Neutrophil (primary cell): ENCODE measurements around the gene ATPAF2.

Experiments used
- H3K27ac ChIP-seq: fragments of 200-600 bp; sonication (generic); 2 replicates; pipeline ENCODE4 v1.5.1; 2016; ENCODE audit warnings: mild to moderate bottlenecking, moderate library complexity
- H3K27me3 ChIP-seq: fragments of 200-600 bp; sonication (generic); 2 replicates; pipeline ENCODE4 v1.6.0; 2016; ENCODE audit warnings: mild to moderate bottlenecking
- H3K36me3 ChIP-seq: fragments of 200-600 bp; sonication (generic); 2 replicates; pipeline ENCODE4 v1.5.1; 2017
- H3K4me1 ChIP-seq, 2 experiments: fragments of 200-600 bp in 1 of 2; sonication (generic) in 1 of 2; 1 replicate in 1 of 2; 2 replicates in 1 of 2; pipeline versions ENCODE4 v1.5.1 to v1.6.1; 2013 to 2016; ENCODE audit warnings: low read depth in 1 of 2, low read length in 1 of 2, mild to moderate bottlenecking in 1 of 2, moderate library complexity in 1 of 2; ENCODE audit not compliant: control insufficient read depth in 1 of 2, insufficient read depth in 1 of 2
- H3K4me3 ChIP-seq, 2 experiments: fragments of 200-600 bp in 1 of 2; sonication (generic) in 1 of 2; 1 replicate in 1 of 2; 2 replicates in 1 of 2; pipeline ENCODE4 v1.5.1; 2013 to 2016; ENCODE audit warnings: low read depth in 1 of 2, low read length in 1 of 2, mild to moderate bottlenecking in 1 of 2, moderate library complexity in 1 of 2
- H3K9me3 ChIP-seq: fragments of 200-600 bp; sonication (generic); 2 replicates; pipeline ENCODE4 v1.5.1; 2016
- TF ChIP-seq, protein P1 (sequence below): fragments of 200-600 bp; sonication (generic); IDR thresholded peaks from 2 replicates; pipeline ENCODE4 v1.5.1; 2016; ENCODE audit warnings: antibody characterized with exemption

The ATPAF2 gene

DNA sequence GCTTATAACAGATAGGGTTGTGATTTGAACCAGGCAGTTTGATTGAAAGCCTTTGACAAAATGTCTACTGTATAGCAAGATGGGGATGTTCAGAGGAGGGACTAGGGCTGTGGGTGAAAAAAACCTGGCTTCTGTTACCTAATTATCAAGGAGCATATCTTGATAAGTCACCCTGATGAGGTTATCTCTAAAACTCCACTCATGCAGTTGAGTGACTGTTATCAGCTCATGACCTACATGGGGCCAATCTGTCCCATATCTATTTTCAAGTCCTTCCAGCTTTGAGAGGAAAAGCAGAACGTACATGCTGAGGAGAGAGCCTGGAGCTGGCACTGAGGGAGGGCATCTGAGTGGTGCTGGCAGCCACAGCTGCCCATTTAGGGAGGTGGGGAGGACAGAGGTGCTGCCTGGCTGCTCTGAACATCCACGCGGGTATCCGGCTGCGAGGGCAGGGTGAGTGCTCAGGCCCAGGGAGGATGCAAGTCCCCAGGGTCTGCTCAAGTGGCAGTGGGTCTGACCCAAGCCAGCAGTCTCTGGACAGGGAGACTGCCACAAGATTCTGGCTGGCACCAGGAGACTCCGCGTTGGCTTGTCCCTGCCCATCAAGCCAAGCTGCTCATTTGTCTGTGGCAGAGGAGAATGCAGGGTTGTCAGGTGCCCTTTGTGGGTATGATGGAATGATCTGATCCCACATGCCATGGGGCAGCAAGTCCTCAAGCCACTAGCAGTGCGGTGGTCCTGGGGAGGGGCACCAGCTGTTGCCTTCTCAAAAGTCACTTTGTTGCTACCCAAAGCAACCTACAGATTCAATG lies 29.2 kb downstream of the ATPAF2 start:
- no peaks in the 10 kb centered on the region for H3K4me1 ChIP-seq
- TF ChIP-seq, protein P1, sequence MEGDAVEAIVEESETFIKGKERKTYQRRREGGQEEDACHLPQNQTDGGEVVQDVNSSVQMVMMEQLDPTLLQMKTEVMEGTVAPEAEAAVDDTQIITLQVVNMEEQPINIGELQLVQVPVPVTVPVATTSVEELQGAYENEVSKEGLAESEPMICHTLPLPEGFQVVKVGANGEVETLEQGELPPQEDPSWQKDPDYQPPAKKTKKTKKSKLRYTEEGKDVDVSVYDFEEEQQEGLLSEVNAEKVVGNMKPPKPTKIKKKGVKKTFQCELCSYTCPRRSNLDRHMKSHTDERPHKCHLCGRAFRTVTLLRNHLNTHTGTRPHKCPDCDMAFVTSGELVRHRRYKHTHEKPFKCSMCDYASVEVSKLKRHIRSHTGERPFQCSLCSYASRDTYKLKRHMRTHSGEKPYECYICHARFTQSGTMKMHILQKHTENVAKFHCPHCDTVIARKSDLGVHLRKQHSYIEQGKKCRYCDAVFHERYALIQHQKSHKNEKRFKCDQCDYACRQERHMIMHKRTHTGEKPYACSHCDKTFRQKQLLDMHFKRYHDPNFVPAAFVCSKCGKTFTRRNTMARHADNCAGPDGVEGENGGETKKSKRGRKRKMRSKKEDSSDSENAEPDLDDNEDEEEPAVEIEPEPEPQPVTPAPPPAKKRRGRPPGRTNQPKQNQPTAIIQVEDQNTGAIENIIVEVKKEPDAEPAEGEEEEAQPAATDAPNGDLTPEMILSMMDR, result no peak
- H3K27me3 ChIP-seq, result no peaks in the 10 kb centered on the region
- H3K36me3 ChIP-seq, result peaks cover 56% of the 10 kb centered on the region
- H3K9me3 ChIP-seq, result no peaks in the 10 kb centered on the region
- no peak overlapping the region for H3K4me3 ChIP-seq
- no peak overlapping the region for H3K27ac ChIP-seq

DNA sequence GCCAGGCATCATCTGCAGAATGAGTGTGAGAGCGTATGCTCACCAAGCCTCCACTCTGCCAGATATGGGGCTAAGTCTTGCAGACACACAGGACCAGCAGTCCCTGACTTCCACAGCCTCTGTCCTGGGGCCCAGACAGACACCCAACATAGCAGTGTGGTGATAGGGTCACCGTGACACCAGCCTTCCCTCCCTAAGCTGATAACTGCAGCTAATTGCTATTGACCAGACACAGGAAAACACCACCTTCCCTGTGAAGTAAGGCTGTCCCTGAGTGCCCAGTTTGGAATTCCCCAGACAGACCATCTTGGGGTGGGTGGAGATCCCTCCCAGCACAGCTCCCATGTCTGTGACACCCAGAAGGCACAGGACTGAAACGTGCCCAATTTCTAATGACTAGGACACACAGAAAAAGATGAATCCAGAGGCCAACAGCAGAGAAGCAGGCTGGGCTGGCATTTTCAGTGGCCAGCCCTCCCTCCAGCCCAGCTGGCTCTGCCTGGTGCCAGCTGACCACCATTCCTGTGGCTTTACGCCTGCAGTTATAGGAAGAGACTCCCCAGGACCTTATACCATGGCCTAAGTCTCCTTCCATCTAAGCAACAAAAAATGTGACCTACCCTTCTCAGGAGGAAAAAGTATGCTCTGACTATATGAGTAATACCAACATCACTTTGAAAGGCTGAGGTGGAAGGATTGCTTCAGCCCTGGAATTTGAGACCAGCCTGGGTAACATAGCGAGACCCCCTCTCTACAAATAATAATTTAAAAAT lies 30.3 kb downstream of the ATPAF2 start:
- Histone ChIP-seq H3K9me3 (no peaks in the 10 kb centered on the region), H3K27ac (no peak overlapping the region), H3K27me3 (no peaks in the 10 kb centered on the region), H3K4me1 (no peaks in the 10 kb centered on the region), H3K36me3 (peaks cover 47% of the 10 kb centered on the region), H3K4me3 (no peak overlapping the region)
- TF ChIP-seq, protein P1, result no peak

- Histone ChIP-seq H3K27ac (no peak overlapping the region), H3K4me1 (no peaks in the 10 kb centered on the region), H3K9me3 (no peaks in the 10 kb centered on the region), H3K36me3 (peaks cover 45% of the 10 kb centered on the region), H3K27me3 (no peaks in the 10 kb centered on the region), H3K4me3 (no peak overlapping the region)
- TF ChIP-seq, protein P1, result no peak
Measured at GRCh38 chr17:18006495-18007239, 32.3 kb downstream of the ATPAF2 start.

GRCh38 chr17:18005496-18005895 lies 33.5 kb downstream of the ATPAF2 start:
- Histone ChIP-seq H3K9me3 (no peaks in the 10 kb centered on the region), H3K4me1 (no peaks in the 10 kb centered on the region), H3K27me3 (no peaks in the 10 kb centered on the region), H3K4me3 (no peak overlapping the region), H3K27ac (no peak overlapping the region), H3K36me3 (peaks cover 37% of the 10 kb centered on the region)
- TF ChIP-seq, protein P1, result no peak

- Histone ChIP-seq H3K4me3 (no peak overlapping the region), H3K27me3 (no peaks in the 10 kb centered on the region), H3K36me3 (peaks cover 35% of the 10 kb centered on the region), H3K9me3 (no peaks in the 10 kb centered on the region), H3K4me1 (no peaks in the 10 kb centered on the region), H3K27ac (no peak overlapping the region)
- TF ChIP-seq, protein P1, result no peak
Measured at GRCh38 chr17:18004884-18005305, 34.1 kb downstream of the ATPAF2 start.
